Measurements from ENCODE around the gene ATXN10. TPM values are rescaled to one million over a fixed set of nuclear protein-coding genes. Genes with fewer than 3 reads are reported as not detected.

ATXN10 gene
- total RNA-seq, 5 donors from 2014 or later (not counting 1 experiment from before 2014, with no cell fraction given): 58.9 to 85.0 (median 69.6) TPM

- POLR2A ChIA-PET: no interaction called here
- peaks cover 0 to 6% (median 0%) of the 10 kb centered on the region in 3 donors for H3K9me3 Mint-ChIP-seq
- H3K36me3 Mint-ChIP-seq: no peaks in the 10 kb centered on the region
- H3K9me3 ChIP-seq: no peaks in the 10 kb centered on the region
- no peaks in the 10 kb centered on the region for H3K4me1 ChIP-seq (ENCODE audit: control insufficient read depth in 1 of 2, extremely low read depth in 1 of 2, insufficient read depth in 2 of 2, low read length in 2 of 2)
- ATAC-seq (replicated peaks in 1 of 4) (no peak), DNase-seq (no peak)
- CTCF ChIA-PET: interaction anchor here in 1 of 2 donors (0.9 kb wide), 1 partner anchor 9 kb away, joined by 3 read pairs; no protein-coding TSS in a partner anchor
- H3K36me3 ChIP-seq (ENCODE audit: control insufficient read depth in 2 of 2, extremely low read depth in 1 of 2, insufficient read depth in 1 of 2, low read length in 1 of 2): no peaks in the 10 kb centered on the region
- 57% methylated on average over 1 of the region's 5 CpGs for WGBS (ENCODE audit: insufficient coverage)
- peaks cover 26 to 53% of the 10 kb centered on the region in 2 donors for H3K27me3 Mint-ChIP-seq
- H3K27ac ChIP-seq (ENCODE audit: low read length): no peak overlapping the region
- H3K27ac Mint-ChIP-seq: no peak overlapping the region
- no peak overlapping the region for H3K4me3 Mint-ChIP-seq
- no peak overlapping the region for H3K4me3 ChIP-seq (ENCODE audit: control insufficient read depth in 1 of 2, extremely low read depth in 1 of 2, low read length in 1 of 2)
- no peaks in the 10 kb centered on the region for H3K4me1 Mint-ChIP-seq
- H3K27me3 ChIP-seq (replicated peaks in 1 of 2; ENCODE audit: control insufficient read depth in 2 of 2, extremely low read depth in 1 of 2, insufficient read depth in 2 of 2, low read length in 1 of 2): peaks cover 3 to 47% of the 10 kb centered on the region in 2 experiments
Observed at GRCh38 chr22:45628515-45628914, 43.1 kb upstream of the ATXN10 start.

GRCh38 chr22:45629469-45630089 lies 42.1 kb upstream of the ATXN10 start:
- no peak for ATAC-seq (replicated peaks in 1 of 4)
- Histone ChIP-seq H3K36me3 (ENCODE audit: control insufficient read depth in 2 of 2, extremely low read depth in 1 of 2, insufficient read depth in 1 of 2, low read length in 1 of 2) (no peaks in the 10 kb centered on the region), H3K9me3 (no peaks in the 10 kb centered on the region), H3K27me3 (replicated peaks in 1 of 2; ENCODE audit: control insufficient read depth in 2 of 2, extremely low read depth in 1 of 2, insufficient read depth in 2 of 2, low read length in 1 of 2) (peaks cover 3 to 47% of the 10 kb centered on the region in 2 experiments), H3K27ac (ENCODE audit: low read length) (no peak overlapping the region), H3K4me1 (ENCODE audit: control insufficient read depth in 1 of 2, extremely low read depth in 1 of 2, insufficient read depth in 2 of 2, low read length in 2 of 2) (no peaks in the 10 kb centered on the region), H3K4me3 (ENCODE audit: control insufficient read depth in 1 of 2, extremely low read depth in 1 of 2, low read length in 1 of 2) (no peak overlapping the region)
- H3K27me3 Mint-ChIP-seq: peaks cover 31 to 59% of the 10 kb centered on the region in 2 donors
- no peaks in the 10 kb centered on the region for H3K36me3 Mint-ChIP-seq
- 76% methylated on average over 8 of the region's 15 CpGs for WGBS (ENCODE audit: insufficient coverage)
- POLR2A ChIA-PET: no interaction called here
- no peaks in the 10 kb centered on the region for H3K4me1 Mint-ChIP-seq
- no peak overlapping the region for H3K4me3 Mint-ChIP-seq
- H3K9me3 Mint-ChIP-seq: no peaks in the 10 kb centered on the region
- DNase-seq: no peak
- H3K27ac Mint-ChIP-seq: no peak overlapping the region
- CTCF ChIA-PET: no interaction called here

- peaks cover 38 to 61% of the 10 kb centered on the region in 2 donors for H3K27me3 Mint-ChIP-seq
- Histone ChIP-seq H3K36me3 (ENCODE audit: control insufficient read depth in 2 of 2, extremely low read depth in 1 of 2, insufficient read depth in 1 of 2, low read length in 1 of 2) (no peaks in the 10 kb centered on the region), H3K27me3 (replicated peaks in 1 of 2; ENCODE audit: control insufficient read depth in 2 of 2, extremely low read depth in 1 of 2, insufficient read depth in 2 of 2, low read length in 1 of 2) (peaks cover 3 to 47% of the 10 kb centered on the region in 2 experiments), H3K9me3 (no peaks in the 10 kb centered on the region), H3K4me1 (ENCODE audit: control insufficient read depth in 1 of 2, extremely low read depth in 1 of 2, insufficient read depth in 2 of 2, low read length in 2 of 2) (no peaks in the 10 kb centered on the region), H3K4me3 (ENCODE audit: control insufficient read depth in 1 of 2, extremely low read depth in 1 of 2, low read length in 1 of 2) (no peak overlapping the region), H3K27ac (ENCODE audit: low read length) (no peak overlapping the region)
- no peak overlapping the region for H3K27ac Mint-ChIP-seq
- no peaks in the 10 kb centered on the region for H3K4me1 Mint-ChIP-seq
- WGBS (ENCODE audit: insufficient coverage): 92% methylated on average over 7 of the region's 15 CpGs
- ChIA-PET CTCF (no interaction called here), POLR2A (no interaction called here)
- no peak overlapping the region for H3K4me3 Mint-ChIP-seq
- ATAC-seq (replicated peaks in 1 of 4) (no peak), DNase-seq (no peak)
- no peaks in the 10 kb centered on the region for H3K36me3 Mint-ChIP-seq
- H3K9me3 Mint-ChIP-seq: no peaks in the 10 kb centered on the region
Observed at GRCh38 chr22:45630436-45630835, 41.2 kb upstream of the ATXN10 start.

- H3K4me1 ChIP-seq (ENCODE audit: control insufficient read depth in 1 of 2, extremely low read depth in 1 of 2, insufficient read depth in 2 of 2, low read length in 2 of 2): no peaks in the 10 kb centered on the region
- Mint-ChIP-seq H3K4me1 (no peaks in the 10 kb centered on the region), H3K9me3 (no peaks in the 10 kb centered on the region), H3K36me3 (no peaks in the 10 kb centered on the region), H3K27ac (no peak overlapping the region), H3K4me3 (no peak overlapping the region), H3K27me3 (peaks cover 39 to 56% of the 10 kb centered on the region in 2 donors)
- DNase-seq: no peak
- no peaks in the 10 kb centered on the region for H3K36me3 ChIP-seq (ENCODE audit: control insufficient read depth in 2 of 2, extremely low read depth in 1 of 2, insufficient read depth in 1 of 2, low read length in 1 of 2)
- ChIA-PET CTCF (no interaction called here), POLR2A (no interaction called here)
- 56% methylated on average over 9 of the region's 12 CpGs for WGBS (ENCODE audit: insufficient coverage)
- no peak for ATAC-seq (replicated peaks in 1 of 4)
- H3K27ac ChIP-seq (ENCODE audit: low read length): no peak overlapping the region
- H3K4me3 ChIP-seq (ENCODE audit: control insufficient read depth in 1 of 2, extremely low read depth in 1 of 2, low read length in 1 of 2): no peak overlapping the region
- H3K27me3 ChIP-seq (replicated peaks in 1 of 2; ENCODE audit: control insufficient read depth in 2 of 2, extremely low read depth in 1 of 2, insufficient read depth in 2 of 2, low read length in 1 of 2): peaks cover 3 to 44% of the 10 kb centered on the region in 2 experiments
- H3K9me3 ChIP-seq: no peaks in the 10 kb centered on the region
Observed at GRCh38 chr22:45631140-45631840, 40.3 kb upstream of the ATXN10 start.

GRCh38 chr22:45631841-45632238 lies 39.8 kb upstream of the ATXN10 start:
- ChIA-PET POLR2A (no interaction called here), CTCF (no interaction called here)
- ATAC-seq (replicated peaks in 1 of 4): no peak
- WGBS (ENCODE audit: insufficient coverage): 70% methylated on average over 4 of the region's 7 CpGs
- H3K27ac Mint-ChIP-seq: no peak overlapping the region
- Histone ChIP-seq H3K4me3 (ENCODE audit: control insufficient read depth in 1 of 2, extremely low read depth in 1 of 2, low read length in 1 of 2) (no peak overlapping the region), H3K27ac (ENCODE audit: low read length) (no peak overlapping the region), H3K4me1 (ENCODE audit: control insufficient read depth in 1 of 2, extremely low read depth in 1 of 2, insufficient read depth in 2 of 2, low read length in 2 of 2) (no peaks in the 10 kb centered on the region), H3K36me3 (ENCODE audit: control insufficient read depth in 2 of 2, extremely low read depth in 1 of 2, insufficient read depth in 1 of 2, low read length in 1 of 2) (no peaks in the 10 kb centered on the region), H3K9me3 (no peaks in the 10 kb centered on the region), H3K27me3 (replicated peaks in 1 of 2; ENCODE audit: control insufficient read depth in 2 of 2, extremely low read depth in 1 of 2, insufficient read depth in 2 of 2, low read length in 1 of 2) (peaks cover 3 to 40% of the 10 kb centered on the region in 2 experiments)
- H3K27me3 Mint-ChIP-seq: peaks cover 39 to 61% of the 10 kb centered on the region in 2 donors
- H3K9me3 Mint-ChIP-seq: no peaks in the 10 kb centered on the region
- DNase-seq: no peak
- H3K4me1 Mint-ChIP-seq: no peaks in the 10 kb centered on the region
- no peak overlapping the region for H3K4me3 Mint-ChIP-seq
- H3K36me3 Mint-ChIP-seq: no peaks in the 10 kb centered on the region

- CTCF ChIA-PET: no interaction called here
Observed at GRCh38 chr22:45632791-45633515, 38.7 kb upstream of the ATXN10 start.

More at GRCh38 chr22:45632791-45633515, 38.7 kb upstream of the ATXN10 start:
- Histone ChIP-seq H3K36me3 (ENCODE audit: control insufficient read depth in 2 of 2, extremely low read depth in 1 of 2, insufficient read depth in 1 of 2, low read length in 1 of 2) (no peaks in the 10 kb centered on the region), H3K4me3 (ENCODE audit: control insufficient read depth in 1 of 2, extremely low read depth in 1 of 2, low read length in 1 of 2) (no peak overlapping the region), H3K27ac (ENCODE audit: low read length) (no peak overlapping the region), H3K27me3 (replicated peaks in 1 of 2; ENCODE audit: control insufficient read depth in 2 of 2, extremely low read depth in 1 of 2, insufficient read depth in 2 of 2, low read length in 1 of 2) (peaks cover 3 to 35% of the 10 kb centered on the region in 2 experiments), H3K4me1 (ENCODE audit: control insufficient read depth in 1 of 2, extremely low read depth in 1 of 2, insufficient read depth in 2 of 2, low read length in 2 of 2) (no peaks in the 10 kb centered on the region), H3K9me3 (no peaks in the 10 kb centered on the region)
- H3K9me3 Mint-ChIP-seq: no peaks in the 10 kb centered on the region
- POLR2A ChIA-PET: interaction anchor here in 1 of 2 donors (0.7 kb wide), 1 partner anchor 320 kb away, joined by 5 read pairs; no protein-coding TSS in a partner anchor
- no peak for DNase-seq
- H3K4me1 Mint-ChIP-seq: no peaks in the 10 kb centered on the region
- H3K36me3 Mint-ChIP-seq: no peaks in the 10 kb centered on the region
- peaks cover 39 to 65% of the 10 kb centered on the region in 2 donors for H3K27me3 Mint-ChIP-seq
- H3K27ac Mint-ChIP-seq: no peak overlapping the region
- 63% methylated on average over 6 of the region's 15 CpGs for WGBS (ENCODE audit: insufficient coverage)
- no peak overlapping the region for H3K4me3 Mint-ChIP-seq
- ATAC-seq (replicated peaks in 1 of 4): no peak
